GM19372 (cell line): ENCODE measurements around the gene MLANA.

Source experiments
- ATAC-seq: cut with Tn5 transposase; IDR thresholded peaks from one replicate; pipeline ENCODE4 v1.9.1; 2021; ENCODE audit warnings: mild to moderate bottlenecking, low read depth, moderate library complexity; ENCODE audit not compliant: unreplicated experiment

MLANA gene

DNA sequence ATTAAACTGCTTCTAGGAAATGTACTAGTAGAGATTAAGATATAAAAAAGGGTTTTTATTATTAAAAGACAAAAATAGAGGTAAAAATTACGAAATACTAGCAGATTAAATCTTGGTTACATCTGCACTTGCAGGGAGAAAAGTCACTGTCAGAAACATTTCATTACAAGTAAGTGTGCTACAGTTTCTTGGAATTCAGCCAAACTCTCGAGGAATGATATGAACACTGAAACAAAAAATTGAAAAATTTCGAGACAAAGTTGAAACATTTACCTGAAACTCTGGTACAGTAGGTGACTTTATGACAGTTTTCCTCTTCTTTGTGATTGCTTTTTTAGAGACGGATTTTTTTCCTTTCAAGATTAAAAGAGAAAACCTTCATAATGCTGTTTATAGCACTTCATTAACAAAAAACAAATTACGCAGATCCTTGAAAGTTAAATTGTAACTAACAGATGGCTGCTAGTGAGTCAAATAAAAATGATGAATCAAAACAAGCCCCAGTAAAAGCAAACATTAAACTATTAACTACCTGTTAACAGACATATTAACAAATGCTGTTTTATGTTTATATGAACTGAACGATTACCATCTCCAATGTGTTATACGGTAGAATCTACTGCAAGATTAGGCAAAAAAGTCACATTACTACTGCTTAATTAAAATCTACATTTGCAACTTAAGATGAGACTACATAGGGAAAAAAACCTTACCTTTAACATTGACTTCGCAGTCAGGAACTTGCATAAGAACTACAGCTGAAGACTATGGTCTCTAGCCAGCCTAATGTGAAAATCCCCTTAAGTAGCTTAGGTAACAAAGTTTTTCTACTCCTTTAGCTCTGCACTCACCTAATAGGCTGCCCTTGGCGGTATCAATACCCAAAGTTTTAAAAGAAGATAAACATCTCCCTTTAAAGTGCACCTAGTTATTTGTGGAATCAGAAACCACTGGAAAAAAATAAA, 63.3 kb downstream of the MLANA start:
- no peak for ATAC-seq

DNA sequence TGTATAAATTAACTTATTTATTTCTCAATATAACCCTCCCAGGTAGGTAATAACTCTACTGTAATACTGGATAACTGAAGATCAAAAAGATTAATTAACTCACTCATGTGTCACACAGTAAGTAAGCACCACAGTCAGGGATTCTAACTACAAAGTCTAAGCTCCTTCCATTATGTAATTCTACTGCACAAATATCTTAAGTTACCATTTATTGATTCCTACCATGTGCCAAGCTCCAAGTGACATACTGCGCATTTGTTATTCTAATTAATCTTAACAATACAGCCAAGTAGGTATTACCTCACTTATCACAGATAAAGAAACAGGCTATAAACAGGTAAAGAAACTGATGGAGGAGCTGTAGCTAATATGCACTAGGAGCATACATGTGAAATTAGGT, 66.5 kb downstream of the MLANA start:
- ATAC-seq = no peak

DNA sequence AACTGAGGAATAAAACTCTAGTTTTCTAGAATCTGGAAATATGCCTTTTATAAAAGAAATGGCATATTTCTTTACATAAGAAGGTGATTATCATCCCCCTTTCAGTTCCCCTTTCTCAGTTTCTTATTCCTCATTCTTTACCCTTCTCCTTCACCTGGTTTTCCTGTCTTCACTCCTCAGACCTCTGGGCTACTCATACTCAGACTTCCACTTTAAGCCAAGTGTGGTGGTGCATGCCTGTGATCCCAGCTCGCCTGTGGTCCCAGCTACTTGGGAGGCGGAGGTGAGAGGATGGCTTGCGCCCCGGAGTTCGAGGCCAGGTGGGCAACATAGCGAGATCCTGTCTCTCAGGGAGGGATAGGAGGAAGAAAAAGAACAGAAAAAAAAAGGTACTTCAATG, 67.6 kb downstream of the MLANA start:
- no peak for ATAC-seq
